DOHH2 (cell line): Measurements from ENCODE around the gene DCAF5.

Experiments used
- EZH2phosphoT487 ChIP-seq: fragments of 200-600 bp; sonication (generic); IDR thresholded peaks from 2 replicates; pipeline ENCODE4 v1.6.1; 2017; ENCODE audit warnings: borderline replicate concordance, mild to moderate bottlenecking, antibody characterized with exemption, low read length, moderate library complexity, mixed read lengths
- TF ChIP-seq, protein P1 (sequence below): fragments of 200-600 bp; sonication (generic); IDR thresholded peaks from one replicate; pipeline ENCODE4 v1.5.1; 2014; ENCODE audit warnings: antibody characterized with exemption, mild to moderate bottlenecking, low read depth, low read length; ENCODE audit not compliant: poor library complexity, severe bottlenecking

GRCh38 chr14:69088586-69088985, 64.3 kb downstream of the DCAF5 start:
- no peak for TF ChIP-seq EZH2phosphoT487
- TF ChIP-seq, protein P1, sequence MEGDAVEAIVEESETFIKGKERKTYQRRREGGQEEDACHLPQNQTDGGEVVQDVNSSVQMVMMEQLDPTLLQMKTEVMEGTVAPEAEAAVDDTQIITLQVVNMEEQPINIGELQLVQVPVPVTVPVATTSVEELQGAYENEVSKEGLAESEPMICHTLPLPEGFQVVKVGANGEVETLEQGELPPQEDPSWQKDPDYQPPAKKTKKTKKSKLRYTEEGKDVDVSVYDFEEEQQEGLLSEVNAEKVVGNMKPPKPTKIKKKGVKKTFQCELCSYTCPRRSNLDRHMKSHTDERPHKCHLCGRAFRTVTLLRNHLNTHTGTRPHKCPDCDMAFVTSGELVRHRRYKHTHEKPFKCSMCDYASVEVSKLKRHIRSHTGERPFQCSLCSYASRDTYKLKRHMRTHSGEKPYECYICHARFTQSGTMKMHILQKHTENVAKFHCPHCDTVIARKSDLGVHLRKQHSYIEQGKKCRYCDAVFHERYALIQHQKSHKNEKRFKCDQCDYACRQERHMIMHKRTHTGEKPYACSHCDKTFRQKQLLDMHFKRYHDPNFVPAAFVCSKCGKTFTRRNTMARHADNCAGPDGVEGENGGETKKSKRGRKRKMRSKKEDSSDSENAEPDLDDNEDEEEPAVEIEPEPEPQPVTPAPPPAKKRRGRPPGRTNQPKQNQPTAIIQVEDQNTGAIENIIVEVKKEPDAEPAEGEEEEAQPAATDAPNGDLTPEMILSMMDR, result no peak
